ENCODE measurements around the gene CWC22.
A peak's percentile ranks its signal among the peaks of the same experiment; 100 is the strongest.
"Not testable (repeated sequence)": the region's sequence is repeated elsewhere in the genome, so short reads cannot be mapped to it uniquely, and the experiment has no call there.

Gene CWC22

DNA sequence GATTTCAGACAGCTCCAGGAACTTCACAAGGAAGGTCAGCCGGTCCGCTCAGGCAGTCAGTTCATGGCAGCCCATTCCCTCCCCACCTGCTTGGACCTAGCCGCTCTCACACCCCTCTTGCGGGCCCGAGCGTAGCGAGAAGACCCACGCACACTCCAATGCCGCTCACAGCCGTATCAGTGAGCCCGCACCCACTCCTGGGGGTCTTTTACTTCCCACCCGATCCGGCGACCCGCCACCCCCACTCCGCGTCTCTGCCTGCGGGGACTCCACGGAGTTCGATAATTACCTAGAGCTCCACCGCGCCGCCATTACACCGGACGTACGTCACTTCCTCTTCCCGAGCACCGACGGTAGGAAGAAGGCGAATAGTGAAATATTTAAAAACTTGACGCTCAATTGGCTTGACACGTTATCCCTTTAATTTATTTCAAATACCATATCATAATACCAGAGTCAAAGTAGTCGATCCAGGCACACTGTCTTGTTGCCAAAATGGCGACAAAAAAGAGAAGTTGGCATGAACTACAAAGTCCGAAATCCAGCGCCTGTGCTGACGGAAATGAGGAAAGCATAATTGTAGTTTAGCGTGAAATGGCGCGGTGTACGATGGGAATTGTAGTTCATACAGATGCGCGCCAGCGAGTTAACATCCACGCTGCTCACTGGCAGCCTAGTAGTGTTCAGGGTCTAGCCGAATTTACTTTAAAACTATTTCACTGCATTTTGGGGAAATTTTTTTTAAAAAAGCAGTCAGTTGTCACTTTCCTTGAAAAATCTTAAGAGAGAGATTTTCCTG lies at the start of gene CWC22:
CWC22 (minus strand) TSS at position 517 of the 799 bp plus-strand sequence. CDS start 13,956 bp downstream, outside the sequence.
- DNase-seq (ENCODE audit: low spot score) = peak; percentile 96

DNA sequence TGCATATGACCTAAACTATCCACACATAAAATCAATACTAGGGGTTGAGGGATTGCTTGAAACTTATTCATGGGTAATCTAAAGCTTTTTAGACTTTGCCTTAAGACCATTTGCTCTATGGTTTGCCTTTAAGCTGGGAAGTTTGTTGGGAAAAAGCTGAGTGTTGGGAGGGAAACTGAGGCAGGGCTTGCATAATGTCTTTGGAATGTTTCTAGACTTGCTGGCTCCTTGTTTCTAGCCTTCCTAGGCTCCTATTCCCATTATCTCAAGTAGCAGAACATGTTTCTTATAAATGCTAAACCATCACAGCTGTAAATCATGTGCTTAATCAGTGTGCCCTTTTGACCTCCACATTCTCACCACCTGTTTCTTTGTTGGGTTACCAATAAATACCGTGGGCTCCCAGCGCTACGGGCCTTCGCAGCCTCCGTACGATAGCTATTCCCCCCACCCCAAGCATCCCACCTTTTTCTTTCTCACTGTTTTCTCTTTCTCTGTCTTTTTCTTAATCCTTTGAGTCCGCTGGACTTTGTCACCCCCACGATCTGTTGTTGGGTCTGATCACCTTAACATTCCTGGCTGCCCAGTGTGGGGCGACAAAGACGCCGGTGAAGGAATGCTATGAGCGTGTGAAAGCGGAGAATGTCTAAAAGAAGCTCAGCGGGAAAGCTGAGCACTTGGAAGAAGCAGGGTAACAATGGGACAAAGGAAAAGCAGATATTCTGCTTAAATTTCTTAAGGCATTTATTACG lies 49.4 kb upstream of the CWC22 start:
- no peak for DNase-seq (ENCODE audit: low spot score)

DNA sequence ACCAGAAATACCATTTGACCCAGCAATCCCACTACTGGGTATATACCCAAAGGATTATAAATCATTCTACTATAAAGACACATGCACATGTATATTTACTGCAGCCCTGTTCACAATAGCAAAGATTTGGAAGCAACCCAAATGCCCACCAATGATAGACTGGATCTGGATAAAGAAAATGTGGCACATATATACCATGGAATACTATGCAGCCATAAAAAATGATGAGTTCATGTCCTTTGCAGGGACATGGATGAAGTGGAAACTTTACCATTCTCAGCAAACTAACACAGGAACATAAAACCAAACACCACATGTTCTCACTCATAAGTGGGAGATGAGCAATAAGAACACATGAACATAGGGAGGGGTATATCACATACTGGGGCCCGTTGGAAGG lies 47.5 kb upstream of the CWC22 start:
- DNase-seq (ENCODE audit: low spot score) = not testable (repeated sequence)

DNA sequence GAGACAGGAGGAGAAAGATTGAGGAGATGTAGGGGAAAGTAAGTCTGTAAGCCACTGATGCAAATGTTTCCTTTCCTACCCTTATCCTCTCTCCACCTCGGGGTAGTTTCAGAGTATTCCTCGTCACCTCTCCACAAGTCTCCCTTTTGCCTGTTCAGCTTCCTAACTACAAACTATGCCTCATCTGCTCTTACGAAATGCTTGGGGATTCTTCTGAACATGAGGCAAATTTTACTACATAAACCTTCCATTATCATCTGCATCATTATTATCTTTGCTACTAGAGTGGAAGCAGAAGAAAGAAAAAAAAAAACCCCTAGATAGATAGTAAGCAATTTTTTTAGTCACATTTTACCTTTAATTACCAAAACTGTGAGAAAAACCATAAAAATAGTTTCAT lies 43.1 kb upstream of the CWC22 start:
- no peak for DNase-seq (ENCODE audit: low spot score)

DNA sequence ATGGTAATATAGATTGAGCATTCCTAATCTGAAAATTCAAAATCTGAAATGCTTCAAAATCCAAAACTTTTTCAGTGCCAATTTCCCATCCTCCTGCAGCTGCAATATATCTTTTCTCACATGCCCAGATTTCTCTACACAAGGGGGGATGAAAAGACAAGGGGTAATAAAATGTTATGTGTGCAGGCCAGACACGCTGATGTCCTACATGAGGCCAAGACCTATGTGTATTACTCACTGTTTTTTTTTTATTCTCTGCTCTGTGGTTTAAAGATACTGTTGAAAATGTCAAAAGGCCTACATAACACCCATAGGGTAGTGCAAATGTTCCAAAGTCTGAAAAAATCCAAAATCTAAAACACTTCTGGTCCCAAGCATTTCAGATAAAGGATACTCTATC lies 41.2 kb upstream of the CWC22 start:
- no peak for DNase-seq (ENCODE audit: low spot score)

DNA sequence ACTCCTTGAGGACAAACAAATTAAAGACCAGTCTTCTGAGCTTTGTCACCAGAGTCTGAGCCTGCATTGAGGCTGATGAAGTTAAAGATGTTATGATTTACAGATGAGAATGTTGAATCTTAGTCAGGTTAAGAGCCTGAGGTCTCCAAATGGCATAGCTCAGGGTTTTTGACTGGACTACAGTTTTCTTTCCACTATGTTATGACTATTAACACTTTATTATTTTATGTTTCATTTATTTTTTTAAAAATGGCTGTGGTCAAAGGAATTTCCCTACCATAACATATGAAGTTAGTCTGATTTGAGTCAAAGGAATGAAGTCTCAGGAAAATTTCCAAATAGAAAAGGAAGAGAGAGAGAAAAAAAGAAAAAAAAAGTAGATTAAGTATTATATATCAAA lies 39.7 kb upstream of the CWC22 start:
- no peak for DNase-seq (ENCODE audit: low spot score)

DNA sequence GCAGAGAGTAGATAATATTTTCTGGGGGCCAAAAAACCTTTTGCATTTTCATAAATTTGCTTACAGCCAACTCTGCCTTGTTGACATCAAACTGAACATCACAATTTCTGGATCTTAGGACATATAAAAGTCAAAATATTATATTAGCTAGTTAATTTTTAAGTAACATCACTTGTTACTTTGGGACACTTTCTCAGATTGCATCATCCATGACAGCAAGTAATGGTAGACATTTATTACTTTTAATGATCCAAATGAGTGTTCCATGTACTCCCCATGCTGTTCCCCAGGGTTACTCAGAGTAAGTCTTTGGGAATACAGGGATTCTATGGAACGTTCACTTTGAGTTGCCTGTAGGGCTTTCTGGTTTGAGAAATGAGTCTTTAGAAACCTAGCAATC lies 39.1 kb upstream of the CWC22 start:
- DNase-seq (ENCODE audit: low spot score) = no peak

DNA sequence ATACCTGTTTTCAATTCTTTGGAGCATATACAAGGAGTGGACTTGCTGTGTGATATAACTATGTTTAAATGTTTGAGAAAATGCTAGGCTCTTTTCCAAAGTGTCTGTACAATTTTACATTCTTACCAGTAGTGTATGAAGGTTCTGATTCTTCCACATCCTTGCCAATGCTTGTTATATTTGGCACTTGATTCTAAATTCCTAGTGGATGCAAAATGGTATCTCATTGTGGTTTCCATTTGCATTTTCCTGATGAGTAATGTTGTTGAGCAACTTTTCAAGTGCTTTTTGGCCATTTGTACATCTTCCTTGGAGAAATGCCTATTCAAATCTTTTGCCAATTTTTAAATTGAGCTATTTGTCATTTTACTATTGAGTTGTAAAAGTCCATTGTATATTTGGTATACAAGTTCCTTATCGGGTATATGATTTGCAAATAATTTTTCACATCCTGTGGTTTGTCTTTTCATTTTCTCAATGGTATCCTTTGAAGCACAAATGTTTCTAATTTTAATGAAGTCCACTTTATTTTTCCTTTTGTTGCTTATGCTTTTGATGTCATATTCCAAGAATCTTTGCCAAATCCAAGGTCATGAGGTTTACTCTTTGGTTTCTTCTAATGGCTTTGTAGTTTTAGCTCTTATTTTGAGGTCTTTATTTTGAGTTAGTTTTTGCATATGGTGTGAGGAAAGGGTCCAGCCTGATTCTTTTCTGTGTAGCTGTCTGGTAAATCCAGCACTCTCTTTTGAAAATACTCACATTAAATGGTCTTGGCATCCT lies 33.2 kb upstream of the CWC22 start:
- no peak for DNase-seq (ENCODE audit: low spot score)

DNA sequence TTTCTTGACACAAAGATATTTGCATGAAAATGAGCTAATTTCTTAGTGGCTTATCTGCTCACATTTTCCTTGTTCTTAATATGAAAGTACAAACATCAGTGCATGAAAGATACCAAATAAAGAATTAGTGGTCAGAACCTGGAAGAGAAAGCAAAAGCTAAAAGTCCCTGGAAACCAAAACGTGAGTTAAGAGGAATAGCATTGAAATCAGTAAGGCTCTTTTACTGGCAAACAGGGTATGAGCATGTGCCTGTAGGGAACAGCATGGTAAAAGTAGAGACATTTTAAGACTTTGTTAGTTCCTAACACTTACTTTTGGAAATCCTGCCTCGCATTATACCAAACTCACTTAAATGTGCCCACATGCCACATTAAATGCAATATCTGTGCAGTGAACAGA lies 31.9 kb upstream of the CWC22 start:
- DNase-seq (ENCODE audit: low spot score) = no peak

DNA sequence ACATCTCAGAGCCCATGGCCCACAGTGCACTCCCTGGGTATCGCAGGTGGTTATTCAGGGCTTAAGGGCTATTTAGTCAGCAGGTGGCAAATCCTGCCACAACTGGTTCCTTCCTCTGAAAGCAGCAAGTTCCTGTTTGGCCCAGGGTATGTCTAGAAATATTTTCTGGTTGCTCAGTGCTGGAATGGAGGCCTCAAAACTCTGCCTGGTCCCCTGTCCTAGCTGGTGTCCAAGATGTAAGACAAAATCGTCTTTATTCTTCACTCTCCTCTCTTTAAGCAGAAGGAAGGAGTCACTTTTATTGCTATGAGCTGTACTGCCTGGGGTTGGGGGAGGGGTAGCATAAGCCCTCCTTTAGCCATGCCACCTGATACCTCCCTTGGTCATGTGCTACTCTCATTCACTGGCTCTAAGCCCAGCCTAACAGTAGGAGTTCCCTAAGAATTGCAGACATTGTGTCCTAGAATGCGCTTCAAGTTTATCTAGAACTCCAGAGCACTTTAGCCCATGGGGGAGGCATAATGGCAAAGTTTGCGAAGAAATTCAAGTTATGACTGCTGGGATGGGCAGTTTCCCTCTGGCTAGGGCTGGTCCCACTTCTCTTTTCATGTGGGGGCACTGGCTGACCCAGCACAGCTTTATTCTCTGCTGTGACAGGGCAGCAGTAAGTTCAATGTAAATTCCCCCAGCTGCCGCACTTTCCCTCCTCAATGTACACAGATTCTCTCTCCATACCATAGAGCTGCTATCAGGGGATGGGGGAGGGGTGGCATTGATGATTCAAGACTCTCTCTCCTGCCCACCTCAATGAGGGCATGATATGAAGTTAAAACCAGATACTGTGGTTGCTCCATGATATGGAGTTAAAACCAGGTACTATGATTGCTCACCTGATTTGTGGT lies 27.1 kb upstream of the CWC22 start:
- no peak for DNase-seq (ENCODE audit: low spot score)

DNA sequence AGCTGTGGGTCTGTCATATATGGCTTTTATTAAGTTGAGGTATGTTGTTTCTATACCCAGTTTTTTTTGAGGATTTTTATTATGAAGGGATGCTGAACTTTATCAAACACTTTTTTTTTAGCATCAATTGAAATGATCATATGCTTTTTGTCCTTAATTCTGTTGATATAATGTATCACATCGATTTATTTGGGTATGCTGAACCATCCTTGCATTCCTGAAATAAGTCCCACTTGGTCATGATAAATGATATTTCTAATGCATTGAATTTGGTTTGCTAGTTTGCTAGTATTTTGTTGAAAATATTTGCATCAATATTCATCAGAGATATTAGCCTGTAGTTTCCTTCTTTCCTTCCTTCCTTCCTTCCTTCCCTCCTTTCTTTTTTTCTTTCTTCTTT lies 22.5 kb upstream of the CWC22 start:
- no peak for DNase-seq (ENCODE audit: low spot score)

DNA sequence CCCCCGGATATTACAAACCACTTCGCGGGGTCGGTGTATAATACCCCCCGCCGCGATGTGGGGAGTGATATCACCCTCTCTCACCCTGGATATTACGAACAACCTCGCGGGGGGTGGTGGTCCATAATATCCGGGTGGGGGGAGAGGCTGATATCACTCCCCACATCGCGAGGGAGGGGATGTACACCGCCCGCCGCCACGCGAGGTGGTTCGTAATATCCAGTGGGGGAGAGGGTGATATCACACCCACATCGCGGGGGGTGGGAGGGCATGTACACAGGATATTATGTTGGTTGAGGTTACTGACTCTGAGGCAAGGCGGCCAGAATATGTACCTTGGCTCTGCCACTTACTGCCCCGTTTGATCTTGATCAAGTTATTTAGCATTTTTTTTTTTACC lies 14.8 kb upstream of the CWC22 start:
- DNase-seq (ENCODE audit: low spot score) = no peak

DNA sequence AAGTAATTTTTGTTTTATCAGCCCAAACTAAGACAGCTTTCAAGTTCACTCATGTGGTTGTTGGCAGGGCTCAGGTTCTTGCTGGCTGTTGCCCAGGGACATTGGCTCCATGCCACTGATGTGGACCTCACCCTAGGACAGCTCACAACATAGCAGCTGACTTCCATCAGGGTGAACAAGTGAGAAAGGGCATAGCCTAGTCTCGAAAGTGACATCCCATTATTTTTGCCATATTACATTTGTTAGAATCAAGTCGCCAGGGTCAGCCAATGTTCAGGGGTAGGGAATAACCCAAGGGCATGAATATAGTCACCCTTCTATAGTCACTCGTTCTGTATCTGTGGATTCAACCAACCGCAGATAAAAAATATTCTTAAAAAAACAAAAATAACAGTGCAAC lies 10.7 kb upstream of the CWC22 start:
- no peak for DNase-seq (ENCODE audit: low spot score)

DNA sequence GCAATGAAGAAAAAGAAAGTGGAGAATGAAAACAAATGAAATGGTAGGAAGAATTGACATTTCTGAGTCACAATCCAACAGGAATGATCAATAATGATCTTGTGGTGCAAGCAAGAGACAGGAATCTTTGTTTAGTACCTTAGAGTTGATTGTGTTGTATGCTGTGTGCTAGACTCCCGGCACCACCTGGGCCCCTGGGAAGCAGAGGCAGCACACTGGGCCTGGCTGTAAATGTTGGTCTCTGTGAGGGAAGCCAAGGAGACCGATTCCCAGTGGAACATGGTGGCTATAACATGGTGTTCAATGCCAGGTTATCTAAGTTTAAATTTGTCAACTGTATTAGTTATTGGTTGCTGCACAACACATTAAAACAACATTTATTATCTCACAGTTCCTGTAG lies 9.8 kb upstream of the CWC22 start:
- no peak for DNase-seq (ENCODE audit: low spot score)

DNA sequence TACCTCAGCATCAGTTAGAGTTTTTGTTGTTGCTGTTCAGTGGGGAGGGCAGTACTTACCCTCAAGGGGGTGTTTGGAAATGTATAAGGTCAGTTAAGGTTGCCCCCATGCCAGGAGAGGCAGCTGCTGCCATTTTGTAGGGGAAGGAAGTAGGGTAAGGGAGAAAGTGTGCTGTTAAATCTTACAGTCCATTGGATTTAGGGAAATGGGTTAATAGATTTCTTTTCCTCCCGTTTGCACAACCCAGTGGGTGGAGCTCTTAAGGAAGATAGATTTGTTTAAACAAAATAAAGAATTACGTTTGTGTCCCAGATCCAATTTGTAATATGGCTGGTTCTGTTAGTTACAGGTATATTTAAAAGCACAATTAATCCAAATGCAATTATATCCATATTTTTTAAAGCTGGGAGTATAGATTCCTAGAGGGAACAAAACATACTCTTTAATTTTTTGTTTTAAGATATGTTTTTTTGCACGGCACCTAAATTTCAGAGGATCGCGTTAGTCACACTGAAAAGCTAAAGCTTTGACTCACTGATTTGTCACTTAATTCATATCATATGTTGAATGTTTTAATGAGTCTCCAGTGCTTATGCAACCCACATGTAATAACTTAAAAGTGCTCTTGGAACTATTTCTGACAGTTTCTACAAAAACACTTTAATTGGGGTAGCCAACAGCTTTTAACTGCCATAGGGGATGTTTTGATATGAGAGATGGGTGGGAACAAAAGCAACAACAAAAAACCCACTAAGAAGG lies 9.0 kb upstream of the CWC22 start:
- no peak for DNase-seq (ENCODE audit: low spot score)

DNA sequence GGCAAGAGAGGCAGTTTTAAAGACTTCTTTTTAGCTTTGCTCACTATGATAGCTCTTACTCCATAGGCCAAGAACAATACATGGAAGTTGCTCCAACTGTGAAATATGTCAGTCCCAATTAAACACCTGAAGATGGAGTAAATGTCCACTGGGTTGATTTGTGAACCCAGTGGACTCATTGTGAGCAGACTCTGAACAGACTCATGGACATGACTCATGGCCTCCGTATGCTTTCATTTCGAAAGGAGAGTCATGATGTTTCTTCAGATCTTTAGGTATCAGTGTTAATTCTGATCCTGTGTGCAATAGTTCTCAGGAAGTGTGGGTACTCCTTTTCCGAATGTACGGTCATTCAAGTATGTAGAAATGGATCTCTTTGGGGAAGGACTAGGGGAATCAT lies 5.4 kb upstream of the CWC22 start:
- DNase-seq (ENCODE audit: low spot score) = no peak

DNA sequence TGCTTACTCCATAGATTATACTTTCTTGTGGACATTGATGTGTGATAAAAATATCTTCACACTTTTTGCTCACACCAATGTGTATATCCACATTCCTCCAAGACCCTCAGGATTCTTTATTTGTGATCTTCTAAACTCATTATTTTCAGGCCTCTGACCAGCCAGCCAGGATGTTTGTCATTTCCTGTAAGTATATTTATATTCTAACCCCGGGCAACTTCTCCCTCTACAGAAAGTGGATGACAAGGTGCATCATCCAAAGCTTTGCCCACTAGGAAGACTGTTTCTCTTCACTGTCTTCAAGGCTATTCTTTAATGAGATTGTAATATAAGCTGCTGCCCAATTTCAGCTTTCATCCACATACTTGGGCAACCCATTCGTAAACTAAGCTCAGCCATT lies 3.6 kb upstream of the CWC22 start:
- no peak for DNase-seq (ENCODE audit: low spot score)

DNA sequence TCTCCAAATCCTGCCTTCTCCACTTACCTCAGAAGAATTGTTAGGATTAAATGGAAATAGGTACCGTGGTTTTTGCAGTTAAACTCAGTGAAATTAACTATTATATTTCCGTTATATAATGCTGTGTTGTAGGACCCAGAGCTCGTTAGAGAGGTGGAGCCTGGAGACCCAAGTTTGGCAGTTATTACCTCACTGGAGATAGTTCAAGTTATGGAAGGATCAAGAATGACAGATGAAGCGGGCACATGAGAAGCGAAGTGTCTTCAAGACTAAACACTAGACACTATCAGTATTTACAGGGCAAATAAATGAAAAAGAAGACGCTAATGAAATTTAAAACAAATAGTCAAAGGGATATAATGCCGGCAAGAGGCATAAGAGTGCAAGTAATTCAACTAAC lies 866 bp downstream of the CWC22 start:
- DNase-seq (ENCODE audit: low spot score) = no peak

DNA sequence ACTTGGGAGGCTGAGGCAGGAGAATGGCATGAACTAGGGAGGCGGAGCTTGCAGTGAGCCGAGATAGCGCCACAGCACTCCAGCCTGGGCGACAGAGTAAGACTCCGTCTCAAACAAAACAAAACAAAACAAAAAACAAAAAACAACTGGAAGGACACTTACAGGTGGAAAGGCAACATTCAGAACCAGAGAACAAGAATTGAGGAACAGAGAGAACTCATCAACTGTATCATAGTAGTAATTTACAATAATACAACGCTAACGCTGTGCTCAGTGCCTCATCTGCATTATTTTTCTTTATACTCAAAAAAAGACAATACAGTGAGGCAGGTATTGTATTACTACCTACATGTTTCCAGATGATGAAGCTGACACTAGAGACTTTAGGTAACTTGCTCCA lies 1.6 kb downstream of the CWC22 start:
- DNase-seq (ENCODE audit: low spot score) = not testable (repeated sequence)

DNA sequence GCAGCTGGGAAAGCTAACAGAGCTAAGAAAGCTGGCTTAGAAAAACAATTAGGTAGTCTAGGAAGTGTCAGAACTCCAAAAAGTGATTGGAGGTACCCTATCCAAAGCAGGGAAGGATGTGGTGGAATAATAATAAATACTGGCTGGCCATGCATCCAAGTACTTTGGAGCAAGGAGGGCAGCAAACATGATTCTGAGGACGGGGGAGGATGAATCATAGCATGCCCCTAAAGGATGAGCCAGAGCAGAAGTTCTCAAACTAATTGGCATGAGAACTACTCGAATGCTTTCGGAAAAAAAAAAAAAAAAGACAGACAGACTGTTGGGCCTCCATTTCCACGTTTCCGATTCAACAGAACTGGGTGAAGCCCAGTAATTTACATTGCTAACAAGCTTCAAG lies 2.4 kb downstream of the CWC22 start:
- DNase-seq (ENCODE audit: low spot score) = no peak

DNA sequence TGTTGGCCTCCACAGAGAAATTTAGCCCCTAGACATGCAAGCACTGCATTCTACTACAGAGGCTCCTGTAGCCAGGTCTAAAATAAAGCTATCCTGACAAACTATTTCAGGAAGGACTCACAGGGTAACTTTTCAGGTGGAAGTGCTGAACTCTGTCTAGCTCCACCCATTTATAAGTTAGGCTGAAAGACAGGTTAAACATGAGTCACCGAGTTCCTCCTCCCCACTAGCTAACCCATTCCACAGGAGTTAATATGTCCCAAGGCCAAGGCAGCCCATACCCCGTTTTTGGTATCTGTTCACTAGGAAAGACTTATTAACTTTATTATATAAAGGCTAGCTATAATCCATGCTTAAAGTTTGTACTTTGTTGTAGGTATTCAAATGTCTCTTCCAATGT lies 3.5 kb downstream of the CWC22 start:
- DNase-seq (ENCODE audit: low spot score) = no peak
